ENCODE data around the gene FILIP1L.

DNA sequence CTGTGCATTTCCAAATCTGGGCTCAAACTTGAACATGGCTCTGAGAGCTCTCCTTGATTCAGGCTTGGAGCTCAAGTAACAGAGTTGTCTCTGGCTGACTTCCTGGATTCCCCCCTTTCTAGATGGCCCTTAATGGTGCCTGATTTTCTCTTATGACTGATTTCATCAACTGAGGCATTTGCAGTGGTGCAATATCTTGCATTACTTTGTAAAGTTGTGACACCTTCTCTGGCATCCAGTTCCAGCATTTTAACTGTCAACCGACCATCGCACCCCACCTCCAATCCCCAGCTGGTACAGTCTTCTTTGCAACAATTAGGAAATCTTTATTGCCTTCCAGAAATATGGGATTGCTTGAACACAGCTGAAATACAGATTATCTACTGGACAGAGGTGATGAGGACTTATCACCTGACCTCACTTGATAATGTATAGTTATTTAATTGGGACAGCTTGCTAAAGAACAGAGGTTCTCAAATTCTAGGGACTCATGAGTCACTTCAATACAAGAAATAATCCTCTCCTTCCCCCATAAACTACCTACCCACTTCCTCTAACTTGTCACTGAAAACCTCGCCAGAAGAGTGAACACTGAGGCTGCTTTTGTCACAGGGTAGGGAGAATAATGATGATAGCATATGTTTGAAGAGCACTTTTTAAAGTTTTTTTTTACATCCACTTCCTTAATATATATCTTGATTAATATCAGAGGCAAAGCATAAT is 41.8 kb downstream of the FILIP1L start:
- TF ChIP-seq, protein P1, sequence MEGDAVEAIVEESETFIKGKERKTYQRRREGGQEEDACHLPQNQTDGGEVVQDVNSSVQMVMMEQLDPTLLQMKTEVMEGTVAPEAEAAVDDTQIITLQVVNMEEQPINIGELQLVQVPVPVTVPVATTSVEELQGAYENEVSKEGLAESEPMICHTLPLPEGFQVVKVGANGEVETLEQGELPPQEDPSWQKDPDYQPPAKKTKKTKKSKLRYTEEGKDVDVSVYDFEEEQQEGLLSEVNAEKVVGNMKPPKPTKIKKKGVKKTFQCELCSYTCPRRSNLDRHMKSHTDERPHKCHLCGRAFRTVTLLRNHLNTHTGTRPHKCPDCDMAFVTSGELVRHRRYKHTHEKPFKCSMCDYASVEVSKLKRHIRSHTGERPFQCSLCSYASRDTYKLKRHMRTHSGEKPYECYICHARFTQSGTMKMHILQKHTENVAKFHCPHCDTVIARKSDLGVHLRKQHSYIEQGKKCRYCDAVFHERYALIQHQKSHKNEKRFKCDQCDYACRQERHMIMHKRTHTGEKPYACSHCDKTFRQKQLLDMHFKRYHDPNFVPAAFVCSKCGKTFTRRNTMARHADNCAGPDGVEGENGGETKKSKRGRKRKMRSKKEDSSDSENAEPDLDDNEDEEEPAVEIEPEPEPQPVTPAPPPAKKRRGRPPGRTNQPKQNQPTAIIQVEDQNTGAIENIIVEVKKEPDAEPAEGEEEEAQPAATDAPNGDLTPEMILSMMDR (optimal IDR thresholded peaks at IDR 0.05 in 1 of 3, IDR thresholded peaks at IDR 0.05 in 1 of 3, conservative IDR thresholded peaks at IDR 0.05 in 1 of 3; ENCODE audit: extremely low read depth in 1 of 3, insufficient read depth in 2 of 3, low read length in 3 of 3) = no peak
- no peak for TF ChIP-seq EZH2 (IDR thresholded peaks at IDR 0.05; ENCODE audit: low read length)

Measured in keratinocyte (primary cell).